Panc1 (cell line): ENCODE results near the gene FGGY. TPM values are rescaled to one million over a fixed set of nuclear protein-coding genes. Genes with fewer than 3 reads are reported as not detected.

ENCODE experiments used
- ATAC-seq: fragments of 200-7000 bp; cut with Tn5 transposase; 2 replicates; pipeline ENCODE4 v1.9.1; 2020; ENCODE audit warnings: mild to moderate bottlenecking, moderate library complexity
- Bru-seq: library from RNA; stranded (reverse); fragments of 400-500 nt; gene quantifications from one replicate; lab custom pipeline; 2021; lab: Mats Ljungman, UMichigan
- BruChase-seq, 2 experiments: library from RNA; stranded (reverse); fragments of 400-500 nt; gene quantifications; one replicate each; lab custom pipeline; 2021; lab: Mats Ljungman, UMichigan
- BruUV-seq: library from RNA; stranded (reverse); fragments of 400-500 nt; replicated peaks from 2 replicates; lab custom pipeline; 2021; lab: Mats Ljungman, UMichigan
- CTCF ChIA-PET: fragments of 300-600 bp; sonication (Branson Sonifier 250); formaldehyde crosslinking; loops from one replicate; lab custom pipeline; 2022; ENCODE audit warnings: antibody characterized with exemption; lab: Charles Lee
- POLR2A ChIA-PET: fragments of 300-600 bp; sonication (Branson Sonifier 250); formaldehyde crosslinking; loops from one replicate; lab custom pipeline; 2022; ENCODE audit warnings: antibody characterized with exemption; lab: Charles Lee
- DNase-seq: peaks from one replicate; pipeline ENCODE4 v3.0.0-alpha.2; 2010; ENCODE audit warnings: low read depth, low spot score
- H3K27ac ChIP-seq: 2 replicates; pipeline ENCODE4 v1.5.1; 2011; ENCODE audit warnings: mild to moderate bottlenecking, low read length, inconsistent platforms
- H3K27me3 ChIP-seq: fragments of 200-500 bp; sonication (Bioruptor generic); 2 replicates; pipeline ENCODE4 v1.6.0; 2014; ENCODE audit warnings: low read length, inconsistent platforms; ENCODE audit not compliant: control insufficient read depth, insufficient read depth
- H3K36me3 ChIP-seq: fragments of 200-500 bp; sonication (Bioruptor generic); 2 replicates; pipeline ENCODE4 v1.5.1; 2014; ENCODE audit warnings: inconsistent platforms, mild to moderate bottlenecking, low read length, moderate library complexity; ENCODE audit not compliant: control insufficient read depth, insufficient read depth
- H3K4me1 ChIP-seq: 2 replicates; pipeline ENCODE4 v1.5.1; 2011; ENCODE audit warnings: inconsistent platforms, mild to moderate bottlenecking, low read length, moderate library complexity; ENCODE audit not compliant: control insufficient read depth, insufficient read depth
- H3K4me3 ChIP-seq, 2 experiments: 2 replicates each; pipeline ENCODE4 v1.5.1; 2011 to 2012; ENCODE audit warnings: low read depth in 2 of 2, low read length in 2 of 2, mild to moderate bottlenecking in 2 of 2, inconsistent platforms in 1 of 2, moderate library complexity in 1 of 2
- H3K9me3 ChIP-seq: fragments of 200-500 bp; sonication (Bioruptor generic); 2 replicates; pipeline ENCODE4 v1.5.1; 2014; ENCODE audit warnings: low read depth, mild to moderate bottlenecking, inconsistent platforms, low read length, moderate library complexity; ENCODE audit not compliant: control insufficient read depth, insufficient read depth
- POLR2AphosphoS5 ChIP-seq: IDR thresholded peaks from 2 replicates; pipeline ENCODE4 v1.6.1; 2012; ENCODE audit warnings: mild to moderate bottlenecking, low read depth, low read length, moderate library complexity
- SIN3A ChIP-seq: IDR thresholded peaks from 2 replicates; pipeline ENCODE4 v1.6.1; 2012; ENCODE audit warnings: low read depth, mild to moderate bottlenecking, low read length, moderate library complexity, borderline replicate concordance; ENCODE audit not compliant: insufficient read depth
- TCF7L2 ChIP-seq: IDR thresholded peaks from 2 replicates; pipeline ENCODE4 v1.6.1; 2011; ENCODE audit warnings: mild to moderate bottlenecking, low read depth, low read length, inconsistent platforms
- in situ Hi-C: cut with HindIII; loops from 2 replicates; pipeline ENCODE4 v1.10.0; 2016; ENCODE audit warnings: low sequenced_read_pairs, low pct_unique_long_range_greater_than_20kb
- intact Hi-C: fragments of 100-400 bp; cut with micrococcal nuclease; formaldehyde crosslinking; loops from one replicate; pipeline ENCODE4 v1.10.0; 2022; ENCODE audit not compliant: unreplicated experiment
- long read RNA-seq: library from polyadenylated mRNA; unstranded; transcript quantifications from one replicate; pipeline ENCODE4 v2.0.0, GENCODE V29; 2021; ENCODE audit not compliant: unreplicated experiment
- polyA plus RNA-seq: library from polyadenylated mRNA; unstranded; fragments of >200 nt; gene quantifications from one replicate; pipeline ENCODE4 v1.2.1, GENCODE V29; 2012; ENCODE audit warnings: missing spikeins; ENCODE audit not compliant: insufficient read length
- total RNA-seq: library from RNA; stranded (reverse); gene quantifications from one replicate; pipeline ENCODE4 v1.2.1, GENCODE V29; 2021; ENCODE audit not compliant: unreplicated experiment
- TF ChIP-seq, protein P1 (sequence below): fragments of 450-650 bp; IDR thresholded peaks from 2 replicates; pipeline ENCODE4 v1.5.1; 2017; ENCODE audit warnings: mild to moderate bottlenecking
- TF ChIP-seq, protein P2 (sequence below), 2 experiments: IDR thresholded peaks; 2 replicates each; pipeline ENCODE4 v1.6.1; 2011 to 2012; ENCODE audit warnings: low read depth in 2 of 2, control low read depth in 1 of 2, low read length in 1 of 2, mild to moderate bottlenecking in 1 of 2, moderate library complexity in 1 of 2; ENCODE audit not compliant: insufficient read depth in 1 of 2

FGGY gene, protein sequence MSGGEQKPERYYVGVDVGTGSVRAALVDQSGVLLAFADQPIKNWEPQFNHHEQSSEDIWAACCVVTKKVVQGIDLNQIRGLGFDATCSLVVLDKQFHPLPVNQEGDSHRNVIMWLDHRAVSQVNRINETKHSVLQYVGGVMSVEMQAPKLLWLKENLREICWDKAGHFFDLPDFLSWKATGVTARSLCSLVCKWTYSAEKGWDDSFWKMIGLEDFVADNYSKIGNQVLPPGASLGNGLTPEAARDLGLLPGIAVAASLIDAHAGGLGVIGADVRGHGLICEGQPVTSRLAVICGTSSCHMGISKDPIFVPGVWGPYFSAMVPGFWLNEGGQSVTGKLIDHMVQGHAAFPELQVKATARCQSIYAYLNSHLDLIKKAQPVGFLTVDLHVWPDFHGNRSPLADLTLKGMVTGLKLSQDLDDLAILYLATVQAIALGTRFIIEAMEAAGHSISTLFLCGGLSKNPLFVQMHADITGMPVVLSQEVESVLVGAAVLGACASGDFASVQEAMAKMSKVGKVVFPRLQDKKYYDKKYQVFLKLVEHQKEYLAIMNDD
- 15.5 TPM for total RNA-seq
- polyA plus RNA-seq, result 9.0 TPM
- percentile 56 among the genes with signal in this experiment for Bru-seq, nascent RNA
- BruChase-seq, experiment 1, labeled RNA remaining after a 2-hour chase, result percentile 47 among the genes with signal in this experiment
- BruChase-seq, experiment 2, labeled RNA remaining after a 6-hour chase, result percentile 42 among the genes with signal in this experiment
- long read RNA-seq, partial matches to known transcripts, result 2 of 12 reads
- long read RNA-seq, other reads (novel, unspliced or antisense), result 7 of 12 reads

DNA sequence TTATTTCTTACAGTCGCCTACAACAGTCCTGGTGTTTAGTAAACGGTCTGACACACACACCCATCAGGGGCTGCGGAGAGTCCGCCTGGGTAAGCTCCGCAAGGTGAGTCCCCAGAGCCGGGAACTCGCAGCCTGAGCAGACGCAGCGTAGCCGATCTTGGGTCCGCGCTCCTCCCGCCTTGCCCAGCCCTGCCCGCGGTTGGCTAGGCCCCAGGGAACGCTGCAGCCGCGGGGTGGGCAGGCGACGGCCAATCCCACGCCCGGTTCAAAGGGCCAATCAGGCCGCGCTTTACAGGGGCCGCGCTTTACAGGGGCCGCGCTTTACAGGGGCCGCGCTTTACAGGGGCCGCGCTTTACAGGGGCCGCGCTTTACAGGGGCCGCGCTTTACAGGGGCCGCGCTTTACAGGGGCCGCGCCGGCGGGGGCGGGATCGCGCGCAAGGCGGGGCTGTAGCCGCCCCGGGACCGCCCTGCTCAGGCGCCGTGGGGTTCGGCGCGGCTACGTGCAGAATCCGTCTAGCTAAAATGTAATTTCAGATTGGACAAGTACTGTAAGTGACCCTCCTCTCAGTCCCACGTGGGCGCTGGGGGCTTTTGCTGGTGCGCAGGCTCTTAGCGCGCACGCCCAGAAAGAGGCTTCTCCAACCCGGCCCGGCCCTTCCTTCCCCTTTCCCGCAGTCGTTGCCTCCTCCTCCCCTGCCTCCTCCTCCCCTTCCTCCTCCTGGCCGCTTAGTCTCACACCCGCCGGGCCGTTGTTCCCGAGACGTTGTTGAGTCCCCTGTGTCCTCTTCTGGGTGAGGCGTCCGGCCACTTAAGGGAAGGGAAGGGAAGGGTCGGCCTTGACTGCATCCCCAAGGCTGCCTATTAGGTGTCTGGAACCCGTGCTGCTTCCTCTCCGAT lies at the start of gene FGGY:
FGGY (plus strand) TSS at position 737 of the 899 bp plus-strand sequence. CDS start 24,456 bp downstream, outside the sequence.
- Histone ChIP-seq H3K27me3 (no peaks in the 10 kb centered on the region), H3K4me1 (peaks cover 16% of the 10 kb centered on the region), H3K27ac (peak within 1 kb of the TSS; percentile 100), H3K9me3 (no peaks in the 10 kb centered on the region; the same call in 1 of the 2 replicates), H3K4me3 (peak within 1 kb of the TSS; percentile 85 to 97), H3K36me3 (no peaks in the 10 kb centered on the region; the same call in 1 of the 2 replicates)
- CTCF ChIA-PET, result no interaction called here
- in situ Hi-C loops, result no loop called here
- no TSS peak for BruUV-seq
- POLR2A ChIA-PET, result interaction anchor here (0.5 to 1.3 kb wide), 3 partner anchors 477 to 664 kb away, joined by 3 to 11 read pairs (median 4); partner anchors contain the start of gene JUN
- ATAC-seq (peak; percentile 97), DNase-seq (peak; percentile 89)
- intact Hi-C loops, result loop anchor here (2.0 to 5.0 kb wide), 3 partner anchors 149 to 512 kb away; partner anchors contain the start of gene JUN
- TF ChIP-seq, protein P1, sequence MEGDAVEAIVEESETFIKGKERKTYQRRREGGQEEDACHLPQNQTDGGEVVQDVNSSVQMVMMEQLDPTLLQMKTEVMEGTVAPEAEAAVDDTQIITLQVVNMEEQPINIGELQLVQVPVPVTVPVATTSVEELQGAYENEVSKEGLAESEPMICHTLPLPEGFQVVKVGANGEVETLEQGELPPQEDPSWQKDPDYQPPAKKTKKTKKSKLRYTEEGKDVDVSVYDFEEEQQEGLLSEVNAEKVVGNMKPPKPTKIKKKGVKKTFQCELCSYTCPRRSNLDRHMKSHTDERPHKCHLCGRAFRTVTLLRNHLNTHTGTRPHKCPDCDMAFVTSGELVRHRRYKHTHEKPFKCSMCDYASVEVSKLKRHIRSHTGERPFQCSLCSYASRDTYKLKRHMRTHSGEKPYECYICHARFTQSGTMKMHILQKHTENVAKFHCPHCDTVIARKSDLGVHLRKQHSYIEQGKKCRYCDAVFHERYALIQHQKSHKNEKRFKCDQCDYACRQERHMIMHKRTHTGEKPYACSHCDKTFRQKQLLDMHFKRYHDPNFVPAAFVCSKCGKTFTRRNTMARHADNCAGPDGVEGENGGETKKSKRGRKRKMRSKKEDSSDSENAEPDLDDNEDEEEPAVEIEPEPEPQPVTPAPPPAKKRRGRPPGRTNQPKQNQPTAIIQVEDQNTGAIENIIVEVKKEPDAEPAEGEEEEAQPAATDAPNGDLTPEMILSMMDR, result no peak
- TF ChIP-seq SIN3A (0 out of 2 replicates have a peak, but pooled peaks have one; percentile 43), POLR2AphosphoS5 (peak; percentile 93), TCF7L2 (peak; percentile 34; the same call in 1 of the 2 replicates)
- TF ChIP-seq, protein P2, sequence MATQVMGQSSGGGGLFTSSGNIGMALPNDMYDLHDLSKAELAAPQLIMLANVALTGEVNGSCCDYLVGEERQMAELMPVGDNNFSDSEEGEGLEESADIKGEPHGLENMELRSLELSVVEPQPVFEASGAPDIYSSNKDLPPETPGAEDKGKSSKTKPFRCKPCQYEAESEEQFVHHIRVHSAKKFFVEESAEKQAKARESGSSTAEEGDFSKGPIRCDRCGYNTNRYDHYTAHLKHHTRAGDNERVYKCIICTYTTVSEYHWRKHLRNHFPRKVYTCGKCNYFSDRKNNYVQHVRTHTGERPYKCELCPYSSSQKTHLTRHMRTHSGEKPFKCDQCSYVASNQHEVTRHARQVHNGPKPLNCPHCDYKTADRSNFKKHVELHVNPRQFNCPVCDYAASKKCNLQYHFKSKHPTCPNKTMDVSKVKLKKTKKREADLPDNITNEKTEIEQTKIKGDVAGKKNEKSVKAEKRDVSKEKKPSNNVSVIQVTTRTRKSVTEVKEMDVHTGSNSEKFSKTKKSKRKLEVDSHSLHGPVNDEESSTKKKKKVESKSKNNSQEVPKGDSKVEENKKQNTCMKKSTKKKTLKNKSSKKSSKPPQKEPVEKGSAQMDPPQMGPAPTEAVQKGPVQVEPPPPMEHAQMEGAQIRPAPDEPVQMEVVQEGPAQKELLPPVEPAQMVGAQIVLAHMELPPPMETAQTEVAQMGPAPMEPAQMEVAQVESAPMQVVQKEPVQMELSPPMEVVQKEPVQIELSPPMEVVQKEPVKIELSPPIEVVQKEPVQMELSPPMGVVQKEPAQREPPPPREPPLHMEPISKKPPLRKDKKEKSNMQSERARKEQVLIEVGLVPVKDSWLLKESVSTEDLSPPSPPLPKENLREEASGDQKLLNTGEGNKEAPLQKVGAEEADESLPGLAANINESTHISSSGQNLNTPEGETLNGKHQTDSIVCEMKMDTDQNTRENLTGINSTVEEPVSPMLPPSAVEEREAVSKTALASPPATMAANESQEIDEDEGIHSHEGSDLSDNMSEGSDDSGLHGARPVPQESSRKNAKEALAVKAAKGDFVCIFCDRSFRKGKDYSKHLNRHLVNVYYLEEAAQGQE (IDR thresholded peaks at IDR 0.05; ENCODE audit: insufficient read depth in 1 of 2, low read depth in 2 of 2, low read length in 1 of 2), result no peak

DNA sequence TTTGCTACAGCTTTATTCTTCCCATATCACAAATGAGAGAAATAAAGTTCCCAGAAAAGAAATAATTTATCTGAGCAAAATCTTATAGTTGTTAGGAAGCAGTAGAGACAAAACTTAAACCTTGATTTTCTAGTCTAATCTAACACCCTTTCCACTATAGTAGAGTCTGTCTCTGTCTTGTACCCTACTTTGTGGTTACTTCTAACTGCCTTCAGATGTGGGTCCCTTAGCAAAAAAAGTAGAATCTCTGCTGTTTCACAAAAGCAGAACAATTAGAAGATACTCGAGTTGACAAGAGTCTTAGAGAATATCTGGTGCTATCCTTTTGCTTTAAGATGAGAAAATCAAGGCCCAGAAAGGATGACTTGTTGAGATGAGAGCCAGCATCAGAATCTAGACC lies 48.1 kb upstream of the FGGY start:
- no peaks in the 10 kb centered on the region for H3K27me3 ChIP-seq

More for the DNA sequence above, 48.1 kb upstream of the FGGY start:
- no peaks in the 10 kb centered on the region for H3K4me1 ChIP-seq
- no peak overlapping the region for H3K27ac ChIP-seq
- no peaks in the 10 kb centered on the region for H3K9me3 ChIP-seq
- in situ Hi-C loops (no loop called here), intact Hi-C loops (no loop called here)
- DNase-seq (no peak), ATAC-seq (no peak)
- ChIA-PET POLR2A (no interaction called here), CTCF (no interaction called here)
- no peak overlapping the region for H3K4me3 ChIP-seq
- TF ChIP-seq SIN3A (no peak), POLR2AphosphoS5 (no peak)
- TF ChIP-seq, protein P1, result no peak
- BruUV-seq, result no TSS peak
- H3K36me3 ChIP-seq, result no peaks in the 10 kb centered on the region
